22Rv1 (cell line): ENCODE measurements around the gene GPR137C.

Experiments used
- CTCF ChIP-seq: fragments of 450-650 bp; IDR thresholded peaks from 2 replicates; pipeline ENCODE4 v1.5.1; 2017; ENCODE audit warnings: mild to moderate bottlenecking
- ZFX ChIP-seq: fragments of 450-650 bp; IDR thresholded peaks from 2 replicates; pipeline ENCODE4 v1.6.1; 2017; ENCODE audit warnings: antibody characterized with exemption, borderline replicate concordance

GRCh38 chr14:52553002-52553670 is 500 bp downstream of the GPR137C start:
- TF ChIP-seq CTCF (no peak), ZFX (no peak)
